NCI-H1417 (cell line): ENCODE data around the gene SRSF3.
A peak's percentile ranks its signal among the peaks of the same experiment; 100 is the strongest.
"Not testable (repeated sequence)": the region's sequence is repeated elsewhere in the genome, so short reads cannot be mapped to it uniquely, and the experiment has no call there.

Experiments
- DNase-seq, 3 experiments: peaks; one replicate each; lab custom pipeline; 2025; lab: John Stamatoyannopoulos, UW

Gene SRSF3

DNA sequence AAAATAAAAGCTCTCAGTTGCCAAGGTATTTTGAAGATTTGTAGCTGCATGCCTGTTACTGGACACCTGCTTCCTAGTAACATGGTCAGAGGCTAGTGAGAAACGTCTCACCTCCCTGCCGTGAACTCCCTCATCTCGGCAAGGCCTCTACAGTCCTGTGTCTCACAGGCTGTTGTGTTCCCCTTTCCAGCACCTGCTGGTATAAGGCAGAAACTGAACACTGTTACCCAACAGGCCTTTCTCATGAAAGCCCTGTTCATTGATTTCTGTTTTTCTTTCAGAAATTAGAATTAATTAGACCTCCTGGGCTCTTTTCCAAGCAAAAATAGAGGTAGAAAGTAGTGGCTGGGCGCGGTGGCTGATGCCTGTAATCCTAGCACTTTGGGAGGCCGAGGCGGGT is 17.6 kb upstream of the SRSF3 start:
- DNase-seq, result no peak

- DNase-seq, result no peak
These were observed 16.9 kb upstream of the SRSF3 start for GRCh38 chr6:36577301-36577700.

- no peak for DNase-seq
These were observed 16.1 kb upstream of the SRSF3 start for GRCh38 chr6:36578030-36578429.

DNA sequence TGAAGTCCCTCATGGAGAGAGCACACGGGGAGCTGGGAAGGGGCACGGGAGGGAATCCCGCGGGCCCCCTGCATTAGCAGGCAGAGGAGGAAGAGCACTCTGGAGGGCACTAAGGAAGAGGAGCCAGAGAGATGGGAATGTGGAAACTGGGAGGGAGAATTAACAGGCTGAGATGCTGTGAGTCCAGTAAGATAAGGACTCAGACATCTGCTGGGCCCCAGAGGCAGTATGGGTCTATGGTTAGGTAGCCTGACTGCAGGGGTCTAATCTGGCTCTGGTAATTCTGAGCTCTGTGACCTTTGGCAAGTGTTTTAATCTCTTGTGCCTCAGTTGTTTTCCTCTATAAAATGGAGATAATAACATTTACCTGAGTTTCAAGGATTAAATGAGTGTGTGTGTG is 15.7 kb upstream of the SRSF3 start:
- no peak for DNase-seq

GRCh38 chr6:36580184-36580526 is 14.0 kb upstream of the SRSF3 start:
- no peak for DNase-seq

- no peak for DNase-seq
These were observed 12.4 kb upstream of the SRSF3 start for GRCh38 chr6:36581716-36582115.

DNA sequence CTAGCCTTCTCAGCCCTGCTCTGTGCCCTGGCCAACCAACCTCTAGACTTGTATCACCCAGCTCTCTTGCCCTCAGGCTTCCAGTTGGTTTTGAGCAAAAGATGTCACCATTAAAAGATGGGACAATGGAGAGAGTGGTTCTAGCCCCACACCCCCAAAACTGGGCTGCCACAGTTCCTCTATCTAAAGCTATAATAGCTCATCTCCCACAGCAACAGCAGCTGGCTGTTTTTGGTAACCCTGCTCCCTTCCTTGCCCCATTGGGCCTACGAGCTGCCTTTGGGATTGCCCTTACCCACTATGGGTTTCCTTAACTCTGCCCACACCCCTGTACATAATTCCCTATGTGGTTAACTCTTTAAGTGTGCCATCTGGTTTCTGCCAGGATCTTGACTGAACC is 7.6 kb upstream of the SRSF3 start:
- DNase-seq, result no peak

- not testable (repeated sequence) for DNase-seq
These were observed 5.1 kb upstream of the SRSF3 start for GRCh38 chr6:36589025-36589400.

DNA sequence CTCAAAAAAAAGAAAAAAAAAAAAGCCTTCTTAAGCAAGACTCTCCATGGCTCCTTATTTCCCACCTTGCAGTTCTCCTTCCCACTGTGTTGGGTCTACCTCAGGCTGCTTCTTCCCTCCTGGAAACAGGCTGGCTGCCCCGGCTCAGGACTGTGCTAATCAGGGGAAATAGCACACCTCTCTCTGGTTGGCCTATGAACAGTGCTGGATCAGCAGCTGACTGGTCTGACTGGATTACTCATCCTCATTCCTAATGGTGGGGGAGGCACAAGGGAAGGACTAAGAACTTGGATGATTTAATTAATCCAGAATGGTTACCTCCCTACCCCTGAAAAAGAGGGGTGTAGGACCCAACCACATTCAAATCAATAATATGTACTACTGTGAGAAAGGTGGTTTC is 3.9 kb upstream of the SRSF3 start:
- no peak for DNase-seq

- DNase-seq, result no peak
These were observed 1.9 kb upstream of the SRSF3 start for GRCh38 chr6:36592221-36592655.

DNA sequence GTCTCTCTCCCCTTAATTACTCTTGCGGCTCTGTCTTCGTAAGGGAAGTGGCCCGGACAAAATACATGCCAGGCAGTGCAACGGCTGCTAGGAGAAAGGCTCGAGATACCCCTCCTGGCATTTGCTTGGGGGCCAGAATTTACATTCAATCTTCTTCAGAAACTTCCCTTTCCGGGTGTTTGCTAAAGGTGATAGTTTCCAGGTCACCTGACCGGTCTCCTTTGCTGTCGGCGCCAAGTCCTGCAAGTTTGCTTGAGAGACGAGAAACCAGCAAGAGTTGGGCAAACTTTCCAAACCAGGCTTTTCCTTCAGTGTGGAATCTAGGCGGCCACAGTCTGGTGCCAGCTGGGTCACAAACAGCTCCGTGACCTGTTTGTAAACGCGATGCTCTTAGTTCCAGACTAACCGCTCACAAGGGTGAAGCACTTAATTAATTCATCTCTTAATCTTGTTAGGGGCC is 563 bp upstream of the SRSF3 start:
- peak in 2 of 3 experiments; percentile 71 to 93 for DNase-seq

DNA sequence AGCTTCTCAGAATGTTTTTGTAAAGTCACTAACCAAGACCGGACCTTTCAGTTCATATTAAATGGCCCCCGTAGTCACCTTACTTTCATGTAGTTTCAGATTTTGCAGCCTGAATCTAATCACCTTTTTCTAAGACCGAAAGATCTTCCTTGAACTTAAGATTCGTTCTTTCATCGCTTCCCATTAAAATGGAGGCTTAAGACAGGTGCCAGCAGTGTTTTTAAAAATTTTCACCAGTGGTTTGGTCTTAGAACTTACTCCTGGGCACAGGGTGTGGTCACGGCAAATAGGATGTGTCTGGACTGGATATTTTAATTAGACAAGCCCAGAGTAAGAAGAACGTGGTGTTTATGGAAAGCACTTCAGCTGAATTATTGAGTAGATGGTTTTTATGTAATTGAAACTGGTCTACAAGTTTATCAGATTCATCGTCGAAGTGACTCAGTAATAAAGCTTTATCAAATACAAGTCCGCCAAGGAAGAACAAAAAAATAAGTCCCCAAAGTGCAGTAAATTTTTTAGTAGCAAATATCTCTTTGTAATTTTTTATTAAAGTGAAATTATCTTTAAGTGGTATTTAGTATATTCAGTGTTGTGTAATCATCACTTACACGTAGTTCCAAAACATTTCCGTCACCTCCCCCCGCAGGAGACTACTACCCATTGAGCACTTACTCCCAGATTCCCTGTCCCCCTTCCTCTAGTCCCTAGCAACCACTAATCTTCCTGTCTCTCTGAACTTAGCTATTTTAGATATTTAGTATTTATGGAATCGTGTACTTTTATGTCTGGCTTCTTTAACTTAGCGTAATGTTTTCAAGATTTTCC is 868 bp downstream of the SRSF3 start:
- DNase-seq, result peak in 2 of 3 experiments; percentile 69 to 83

DNA sequence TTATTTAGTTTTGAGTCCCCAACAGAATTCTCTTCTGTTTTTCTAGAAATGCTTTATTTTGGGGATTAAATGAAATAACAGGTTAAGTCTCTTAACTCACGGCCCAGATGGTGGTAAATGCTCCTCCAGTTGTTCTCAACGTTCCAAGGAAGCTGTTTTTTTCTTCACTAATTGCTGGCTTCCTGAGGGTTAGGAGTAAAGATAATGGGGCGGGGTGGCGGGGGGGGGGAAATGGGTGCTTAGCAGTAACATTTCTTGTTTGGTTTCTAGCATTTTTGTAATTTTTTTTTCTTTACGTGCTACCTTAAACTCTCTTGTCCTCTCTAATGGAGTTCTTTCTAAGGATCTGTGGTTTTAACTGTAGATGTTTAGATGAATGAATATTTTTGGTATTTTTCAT is 2.2 kb downstream of the SRSF3 start:
- peak in 1 of 3 experiments; percentile 45 for DNase-seq

DNA sequence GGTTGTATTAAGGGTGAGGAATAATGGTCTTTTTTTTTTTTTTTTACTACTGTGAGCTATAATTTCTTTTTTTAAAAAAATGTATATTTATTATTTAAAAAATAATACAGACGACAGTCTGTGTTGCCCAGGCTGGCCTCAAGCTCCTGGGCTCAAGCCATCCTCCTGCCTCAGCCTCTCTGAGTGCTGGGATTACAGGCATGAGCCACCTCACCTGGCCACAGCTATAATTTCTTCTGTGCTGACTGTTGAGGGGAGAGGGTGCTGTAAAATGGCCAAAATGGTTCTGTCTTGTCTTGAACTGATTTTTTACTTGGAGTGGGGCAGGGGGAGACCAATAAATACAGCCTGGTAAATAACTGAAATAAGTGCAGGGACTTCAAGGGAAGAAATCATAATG is 3.6 kb downstream of the SRSF3 start:
- DNase-seq, result no peak

- DNase-seq, result no peak
These were observed 4.2 kb downstream of the SRSF3 start for GRCh38 chr6:36598326-36598725.

DNA sequence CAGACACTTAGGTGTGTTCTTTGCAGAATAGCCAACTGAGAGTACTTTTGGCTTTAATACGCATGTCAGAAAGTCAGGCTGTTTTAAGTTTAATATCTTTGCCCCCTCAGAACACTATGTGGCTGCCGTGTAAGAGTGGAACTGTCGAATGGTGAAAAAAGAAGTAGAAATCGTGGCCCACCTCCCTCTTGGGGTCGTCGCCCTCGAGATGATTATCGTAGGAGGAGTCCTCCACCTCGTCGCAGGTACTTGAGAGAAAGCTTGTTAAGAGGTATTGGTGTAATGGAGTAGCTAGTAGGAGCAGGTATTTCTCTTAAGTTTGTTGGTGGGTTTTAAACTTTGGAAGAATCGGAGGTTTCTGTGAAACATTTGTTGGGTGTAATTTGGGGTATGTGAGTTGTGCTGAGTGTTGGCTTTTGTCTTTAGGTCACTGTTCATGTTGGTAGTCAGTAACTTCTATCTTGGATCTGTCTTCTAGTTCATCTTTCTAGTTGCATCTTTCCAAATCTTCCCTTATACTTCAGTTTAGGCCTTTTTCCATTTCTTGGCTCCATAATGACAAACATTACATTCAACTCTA is 4.7 kb downstream of the SRSF3 start:
- DNase-seq, result no peak

- peak in 1 of 3 experiments; percentile 13 for DNase-seq
These were observed 5.6 kb downstream of the SRSF3 start for GRCh38 chr6:36599791-36600209.

DNA sequence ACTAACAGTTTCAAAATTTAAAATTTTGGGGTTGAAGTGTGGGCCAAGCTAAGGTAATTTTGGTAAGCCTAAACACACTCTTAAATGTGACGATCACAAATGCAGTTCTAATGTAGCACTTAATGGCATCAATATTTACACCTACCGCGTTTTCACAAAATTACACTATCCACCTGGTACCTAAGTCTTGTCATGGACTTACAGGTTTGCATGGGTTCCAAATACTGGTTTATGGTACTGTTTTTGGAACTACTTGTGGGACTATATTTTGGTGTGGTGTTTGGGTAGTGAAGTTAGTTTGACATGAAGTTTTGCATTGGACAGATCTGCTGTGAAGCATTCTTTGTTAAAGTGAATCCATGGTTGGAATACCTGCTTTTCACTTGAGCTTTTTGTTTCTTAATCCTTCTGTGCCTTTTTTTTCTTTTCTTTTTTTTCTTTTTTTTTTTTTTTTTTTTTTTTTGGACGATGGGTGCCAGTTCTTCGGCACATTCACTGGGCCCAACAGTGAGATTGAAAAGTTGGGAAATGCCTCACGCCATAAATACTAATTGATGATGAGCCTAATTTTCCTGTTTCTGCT is 6.5 kb downstream of the SRSF3 start:
- no peak for DNase-seq

GRCh38 chr6:36601818-36602217 is 7.7 kb downstream of the SRSF3 start:
- not testable (repeated sequence) for DNase-seq

DNA sequence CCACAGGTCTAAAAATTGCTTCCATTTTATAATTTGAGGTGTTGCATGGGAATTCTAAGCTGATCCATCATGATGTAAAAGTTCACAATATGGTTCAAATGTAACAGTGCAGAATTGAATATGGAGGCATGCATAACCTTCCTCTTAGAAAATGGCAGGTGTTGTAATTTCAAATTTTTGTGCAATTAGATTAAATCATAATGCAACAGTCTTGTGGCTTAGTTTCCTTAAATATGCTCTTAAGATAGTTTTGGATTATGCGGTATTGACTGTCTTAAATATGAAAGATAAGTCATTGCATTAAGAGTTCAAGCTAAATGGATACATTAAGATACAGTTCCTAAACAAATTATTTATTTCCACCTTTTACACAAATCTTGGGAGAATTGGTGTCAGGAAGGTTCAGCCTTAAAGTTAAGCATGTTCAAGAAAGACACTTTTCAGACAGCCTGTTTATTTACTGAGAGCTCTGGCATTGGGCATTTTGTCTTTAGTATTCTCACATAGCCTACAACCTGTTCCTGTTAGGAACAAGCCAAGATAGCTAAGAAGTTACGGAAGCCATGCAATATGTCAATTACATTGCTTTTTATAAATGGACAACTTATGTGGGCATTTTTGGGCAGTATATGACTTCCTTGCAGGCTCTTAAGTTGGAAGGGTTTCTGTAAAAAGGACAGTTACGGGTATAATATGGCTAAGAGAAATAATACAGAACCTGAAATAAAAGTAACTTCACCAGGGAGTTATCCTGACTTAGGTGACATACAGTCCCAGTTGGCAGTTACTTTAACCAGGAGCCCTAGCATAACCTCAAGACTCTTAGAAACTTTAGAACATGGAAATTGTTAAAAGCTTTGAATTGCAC is 9.3 kb downstream of the SRSF3 start:
- DNase-seq, result peak in 1 of 3 experiments; percentile 8

- DNase-seq, result no peak
These were observed 10.2 kb downstream of the SRSF3 start for GRCh38 chr6:36604090-36605060.
